CD14-positive monocyte (primary cell): ENCODE results near the gene SPRR5. TPM values are rescaled to one million over a fixed set of nuclear protein-coding genes. Genes with fewer than 3 reads are reported as not detected.

Experiments
- DNase-seq, 3 donors: peaks; one replicate each; pipeline ENCODE4 v3.0.0-alpha.2; 2011 to 2022
- H2AFZ ChIP-seq: 2 replicates; pipeline ENCODE4 v1.6.0; 2012; ENCODE audit warnings: mild to moderate bottlenecking, low read depth, low read length, inconsistent platforms; ENCODE audit not compliant: insufficient read depth, poor library complexity, severe bottlenecking
- H3K27ac ChIP-seq, 2 donors: 1 replicate in 1 of 2; 2 replicates in 1 of 2; pipeline ENCODE4 v1.5.1; 2012 to 2013; ENCODE audit warnings: low read length in 2 of 2, control low read depth in 1 of 2, inconsistent platforms in 1 of 2, low read depth in 1 of 2, mild to moderate bottlenecking in 1 of 2
- H3K27me3 ChIP-seq, 2 donors: one replicate each; pipeline versions ENCODE4 v1.6.0 to v1.6.1; 2011 to 2013; ENCODE audit warnings: low read length in 2 of 2; ENCODE audit not compliant: control insufficient read depth in 2 of 2, insufficient read depth in 2 of 2
- H3K36me3 ChIP-seq, 2 donors: replicated peaks in 1 of 2; 1 replicate in 1 of 2; 2 replicates in 1 of 2; pipeline versions ENCODE4 v1.5.1 to v1.6.1; 2012 to 2013; ENCODE audit warnings: low read length in 2 of 2, control low read depth in 1 of 2, inconsistent platforms in 1 of 2, mild to moderate bottlenecking in 1 of 2; ENCODE audit not compliant: insufficient read depth in 2 of 2, control insufficient read depth in 1 of 2
- H3K4me1 ChIP-seq, 2 donors: 1 replicate in 1 of 2; 2 replicates in 1 of 2; pipeline versions ENCODE4 v1.5.1 to v1.6.1; 2012 to 2013; ENCODE audit warnings: low read length in 2 of 2, control low read depth in 1 of 2, inconsistent platforms in 1 of 2, mild to moderate bottlenecking in 1 of 2, moderate library complexity in 1 of 2; ENCODE audit not compliant: insufficient read depth in 2 of 2, control insufficient read depth in 1 of 2
- H3K4me2 ChIP-seq: replicated peaks from 2 replicates; pipeline ENCODE3; 2012; ENCODE audit warnings: low read length, moderate library complexity, mild to moderate bottlenecking; ENCODE audit not compliant: poor library complexity, severe bottlenecking; ENCODE audit errors: extremely low read depth
- H3K4me3 ChIP-seq, 3 experiments: fragments of 200-600 bp in 1 of 3; sonication (generic) in 1 of 3; replicated peaks in 1 of 3; 1 replicate in 2 of 3; 2 replicates in 1 of 3; pipeline ENCODE4 v1.5.1; 2011 to 2013; ENCODE audit warnings: low read length in 3 of 3, mild to moderate bottlenecking in 3 of 3, control low read depth in 2 of 3, low read depth in 2 of 3, inconsistent platforms in 1 of 3, moderate library complexity in 1 of 3
- H3K79me2 ChIP-seq: 2 replicates; pipeline ENCODE4 v1.6.0; 2012; ENCODE audit warnings: mild to moderate bottlenecking, control low read depth, inconsistent platforms, low read length, moderate library complexity; ENCODE audit not compliant: insufficient read depth
- H3K9ac ChIP-seq: 2 replicates; pipeline ENCODE4 v1.6.0; 2017; ENCODE audit warnings: low read length, mild to moderate bottlenecking; ENCODE audit not compliant: insufficient read depth, poor library complexity, severe bottlenecking
- H3K9me3 ChIP-seq, 2 donors: replicated peaks in 1 of 2; 1 replicate in 1 of 2; 2 replicates in 1 of 2; pipeline versions ENCODE4 v1.5.1 to v1.6.1; 2012 to 2013; ENCODE audit warnings: low read length in 2 of 2, control low read depth in 1 of 2; ENCODE audit not compliant: control insufficient read depth in 1 of 2, insufficient read depth in 1 of 2
- H4K20me1 ChIP-seq: 2 replicates; pipeline ENCODE4 v1.6.0; 2012; ENCODE audit warnings: mild to moderate bottlenecking, low read length, control low read depth, moderate library complexity; ENCODE audit not compliant: insufficient read depth
- H3K27ac Mint-ChIP-seq, 7 donors: one replicate each; pipeline ENCODE4 v1.8.0; 2020; ENCODE audit warnings: mild to moderate bottlenecking in 7 of 7, mixed read lengths in 7 of 7, moderate library complexity in 6 of 7, inconsistent platforms in 2 of 7
- H3K27me3 Mint-ChIP-seq, 3 donors: one replicate each; pipeline ENCODE4 v1.8.0; 2021 to 2022; ENCODE audit warnings: low read depth in 3 of 3, mild to moderate bottlenecking in 3 of 3, mixed read lengths in 3 of 3, moderate library complexity in 3 of 3, inconsistent platforms in 1 of 3
- H3K36me3 Mint-ChIP-seq, 2 donors: one replicate each; pipeline ENCODE4 v1.8.0; 2020; ENCODE audit warnings: mixed read lengths in 2 of 2, inconsistent platforms in 1 of 2, mild to moderate bottlenecking in 1 of 2
- H3K4me1 Mint-ChIP-seq: one replicate; pipeline ENCODE4 v1.8.0; 2020; ENCODE audit warnings: mild to moderate bottlenecking, mixed read lengths
- H3K4me3 Mint-ChIP-seq, 2 donors: one replicate each; pipeline ENCODE4 v1.8.0; 2020; ENCODE audit warnings: mild to moderate bottlenecking in 2 of 2, mixed read lengths in 2 of 2, moderate library complexity in 1 of 2
- H3K9me3 Mint-ChIP-seq, 7 donors: one replicate each; pipeline ENCODE4 v1.8.0; 2020 to 2022; ENCODE audit warnings: mixed read lengths in 7 of 7, mild to moderate bottlenecking in 6 of 7, moderate library complexity in 6 of 7, inconsistent platforms in 2 of 7
- CTCF ChIP-seq: fragments of 200-600 bp; IDR thresholded peaks from one replicate; pipeline ENCODE4 v1.8.0; 2022; ENCODE audit warnings: antibody characterized with exemption, mild to moderate bottlenecking
- WGBS: methylation state at CpG from one replicate; pipeline ENCODE4 v1.1.5; 2013; ENCODE audit warnings: missing lambda C conversion rate; ENCODE audit not compliant: insufficient coverage; 5-methylcytosine and 5-hydroxymethylcytosine counted together
- intact Hi-C, 2 donors: fragments of 100-400 bp; cut with micrococcal nuclease; formaldehyde crosslinking; loops; one replicate each; pipeline versions ENCODE4 v1.15.0 to v1.15.1; 2023
- polyA plus RNA-seq, 3 donors: library from polyadenylated mRNA; depleted of rRNA in 1 of 3; unstranded in 2 of 3; stranded (reverse) in 1 of 3; fragments of 300-500 nt in 2 of 3; fragments of >200 nt in 1 of 3; fragmentation: Illumina TruSeq in 2 of 3; gene quantifications; 1 replicate in 2 of 3; 2 replicates in 1 of 3; pipeline ENCODE4 v1.2.3, GENCODE V29; 2012 to 2021

Gene SPRR5
- polyA plus RNA-seq, 3 donors, result not detected

- H3K36me3 Mint-ChIP-seq, result no peaks in the 10 kb centered on the region
- H3K27ac ChIP-seq, result no peak overlapping the region
- H3K27ac Mint-ChIP-seq, result no peak overlapping the region
- no peaks in the 10 kb centered on the region for H3K79me2 ChIP-seq
- DNase-seq, result no peak
- H3K27me3 ChIP-seq, result peaks cover 0 to 2% of the 10 kb centered on the region in 2 donors
- H3K9ac ChIP-seq, result no peak overlapping the region
- H3K4me3 ChIP-seq, result no peak overlapping the region
- H3K9me3 Mint-ChIP-seq, result no peaks in the 10 kb centered on the region
- WGBS, result no CpG with 5 or more reads among the region's 6 CpGs
- no peaks in the 10 kb centered on the region for H3K4me1 ChIP-seq
- peaks cover 2% of the 10 kb centered on the region in 3 donors for H3K27me3 Mint-ChIP-seq
- no peak overlapping the region for H3K4me3 Mint-ChIP-seq
- H3K36me3 ChIP-seq, result no peaks in the 10 kb centered on the region
- intact Hi-C loops, result no loop called here
- no peak overlapping the region for H3K4me2 ChIP-seq
- no peaks in the 10 kb centered on the region for H4K20me1 ChIP-seq
- no peak for TF ChIP-seq CTCF
- no peaks in the 10 kb centered on the region for H3K4me1 Mint-ChIP-seq
- no peaks in the 10 kb centered on the region for H3K9me3 ChIP-seq
- no peak overlapping the region for H2AFZ ChIP-seq
Measured at GRCh38 chr1:152954436-152954835, 7.4 kb downstream of the SPRR5 start.

GRCh38 chr1:152957561-152957960 lies 10.6 kb downstream of the SPRR5 start:
- Mint-ChIP-seq H3K36me3 (no peaks in the 10 kb centered on the region), H3K4me3 (no peak overlapping the region), H3K9me3 (peaks cover 0 to 1% (median 0%) of the 10 kb centered on the region in 7 donors), H3K4me1 (no peaks in the 10 kb centered on the region), H3K27me3 (peaks cover 1 to 7% (median 2%) of the 10 kb centered on the region in 3 donors), H3K27ac (peak overlapping the region in 1 of 7 donors; percentile 6)
- Histone ChIP-seq H3K27ac (no peak overlapping the region), H3K4me1 (no peaks in the 10 kb centered on the region), H3K9ac (no peak overlapping the region), H3K4me3 (no peak overlapping the region), H3K27me3 (no peaks in the 10 kb centered on the region), H3K79me2 (no peaks in the 10 kb centered on the region), H4K20me1 (no peaks in the 10 kb centered on the region), H2AFZ (no peak overlapping the region), H3K4me2 (no peak overlapping the region), H3K36me3 (no peaks in the 10 kb centered on the region), H3K9me3 (no peaks in the 10 kb centered on the region)
- DNase-seq, result no peak
- intact Hi-C loops, result no loop called here
- 100% methylated on average over 2 of the region's 3 CpGs for WGBS
- TF ChIP-seq CTCF, result no peak
